HEK293 (cell line): Measurements from ENCODE around the gene PLK5.

Source experiments
- CTCF ChIA-PET: fragments of 350-600 bp; formaldehyde crosslinking; extraction: SDS; loops from one replicate; lab custom pipeline; 2021; ENCODE audit warnings: antibody characterized with exemption; lab: Yijun Ruan, JAX
- POLR2A ChIA-PET: fragments of 300-600 bp; formaldehyde crosslinking; extraction: SDS; loops from one replicate; lab custom pipeline; 2020; ENCODE audit warnings: antibody characterized with exemption, inconsistent platforms; lab: Yijun Ruan, JAX
- H3K27ac ChIP-seq: fragments of 200-500 bp; sonication (Bioruptor generic); 2 replicates; pipeline ENCODE4 v1.5.1; 2014; ENCODE audit warnings: low read depth, low read length, control low read depth, inconsistent platforms; ENCODE audit errors: extremely low read depth
- H3K36me3 ChIP-seq, 2 experiments: fragments of 200-500 bp in 1 of 2; sonication (Bioruptor generic) in 1 of 2; 1 replicate in 1 of 2; 2 replicates in 1 of 2; pipeline ENCODE4 v1.5.1; 2014 to 2017; ENCODE audit warnings: inconsistent platforms in 2 of 2, low read length in 2 of 2; ENCODE audit not compliant: control insufficient read depth in 2 of 2, insufficient read depth in 1 of 2
- H3K4me1 ChIP-seq: fragments of 200-500 bp; sonication (Bioruptor generic); 2 replicates; pipeline ENCODE4 v1.5.1; 2014; ENCODE audit warnings: mild to moderate bottlenecking, low read length, inconsistent platforms; ENCODE audit not compliant: control insufficient read depth, insufficient read depth
- H3K4me3 ChIP-seq: 2 replicates; pipeline ENCODE4 v1.5.1; 2011; ENCODE audit warnings: low read depth, mild to moderate bottlenecking, control low read depth, low read length, moderate library complexity
- H3K9me3 ChIP-seq: fragments of 200-500 bp; sonication (Bioruptor generic); 2 replicates; pipeline ENCODE4 v1.5.1; 2014; ENCODE audit warnings: low read depth, low read length, inconsistent platforms; ENCODE audit not compliant: control insufficient read depth, insufficient read depth
- GLIS2 ChIP-seq: fragments of 450-650 bp; formaldehyde crosslinking; IDR thresholded peaks from 2 replicates; pipeline ENCODE4 v1.5.1; 2016; ENCODE audit warnings: missing biosample characterization, missing genetic modification characterization
- SALL2 ChIP-seq: fragments of 450-650 bp; formaldehyde crosslinking; IDR thresholded peaks from 2 replicates; pipeline ENCODE4 v1.5.0; 2017; ENCODE audit warnings: missing biosample characterization, mild to moderate bottlenecking, missing genetic modification characterization, borderline replicate concordance
- YY2 ChIP-seq: fragments of 450-650 bp; formaldehyde crosslinking; IDR thresholded peaks from 2 replicates; pipeline ENCODE4 v1.5.1; 2016; ENCODE audit warnings: missing biosample characterization, missing genetic modification characterization
- ZBTB10 ChIP-seq: fragments of 450-650 bp; formaldehyde crosslinking; IDR thresholded peaks from 2 replicates; pipeline ENCODE4 v1.5.1; 2016; ENCODE audit warnings: missing biosample characterization, missing genetic modification characterization
- ZBTB6 ChIP-seq: fragments of 450-650 bp; formaldehyde crosslinking; IDR thresholded peaks from 2 replicates; pipeline ENCODE4 v1.5.1; 2017; ENCODE audit warnings: missing biosample characterization, missing genetic modification characterization
- ZEB2 ChIP-seq: fragments of 450-650 bp; formaldehyde crosslinking; IDR thresholded peaks from 2 replicates; pipeline ENCODE4 v1.5.1; 2016; ENCODE audit warnings: missing biosample characterization, missing genetic modification characterization
- ZNF10 ChIP-seq: fragments of 450-650 bp; formaldehyde crosslinking; IDR thresholded peaks from 2 replicates; pipeline ENCODE4 v1.5.1; 2017; ENCODE audit warnings: missing biosample characterization, missing genetic modification characterization
- ZNF157 ChIP-seq: fragments of 450-650 bp; formaldehyde crosslinking; IDR thresholded peaks from 2 replicates; pipeline ENCODE4 v1.5.1; 2016; ENCODE audit warnings: missing biosample characterization, missing genetic modification characterization
- ZNF221 ChIP-seq: fragments of 450-650 bp; formaldehyde crosslinking; IDR thresholded peaks from 2 replicates; pipeline ENCODE4 v1.5.1; 2017; ENCODE audit warnings: missing biosample characterization, missing genetic modification characterization, borderline replicate concordance
- ZNF280D ChIP-seq: fragments of 450-650 bp; formaldehyde crosslinking; IDR thresholded peaks from 2 replicates; pipeline ENCODE4 v1.5.1; 2016; ENCODE audit warnings: missing biosample characterization, missing genetic modification characterization
- ZNF529 ChIP-seq: fragments of 450-650 bp; formaldehyde crosslinking; IDR thresholded peaks from 2 replicates; pipeline ENCODE4 v1.5.1; 2017; ENCODE audit warnings: missing genetic modification characterization, missing biosample characterization; ENCODE audit not compliant: insufficient replicate concordance
- ZNF544 ChIP-seq: fragments of 450-650 bp; formaldehyde crosslinking; IDR thresholded peaks from 2 replicates; pipeline ENCODE4 v1.5.0; 2017; ENCODE audit warnings: missing biosample characterization, missing genetic modification characterization
- ZNF548 ChIP-seq: fragments of 450-650 bp; formaldehyde crosslinking; IDR thresholded peaks from 2 replicates; pipeline ENCODE4 v1.5.1; 2016; ENCODE audit warnings: missing biosample characterization, missing genetic modification characterization
- ZNF660 ChIP-seq: fragments of 450-650 bp; IDR thresholded peaks from 2 replicates; pipeline ENCODE4 v1.5.1; 2018; ENCODE audit warnings: missing biosample characterization, mild to moderate bottlenecking, missing genetic modification characterization
- ZNF664 ChIP-seq: fragments of 450-650 bp; formaldehyde crosslinking; IDR thresholded peaks from 2 replicates; pipeline ENCODE4 v1.5.1; 2016; ENCODE audit warnings: missing biosample characterization, missing genetic modification characterization
- ZNF707 ChIP-seq: fragments of 450-650 bp; formaldehyde crosslinking; IDR thresholded peaks from 2 replicates; pipeline ENCODE4 v1.5.1; 2016; ENCODE audit warnings: missing biosample characterization, missing genetic modification characterization
- ZNF768 ChIP-seq: fragments of 450-650 bp; formaldehyde crosslinking; IDR thresholded peaks from 2 replicates; pipeline ENCODE4 v1.5.1; 2018; ENCODE audit warnings: missing biosample characterization, mild to moderate bottlenecking, missing genetic modification characterization
- ZNF792 ChIP-seq: fragments of 450-650 bp; formaldehyde crosslinking; IDR thresholded peaks from 2 replicates; pipeline ENCODE4 v1.5.1; 2016; ENCODE audit warnings: missing biosample characterization, missing genetic modification characterization
- ZNF830 ChIP-seq: fragments of 450-650 bp; IDR thresholded peaks from 2 replicates; pipeline ENCODE4 v1.5.0; 2018; ENCODE audit warnings: missing biosample characterization, missing genetic modification characterization, low read depth, mild to moderate bottlenecking, moderate library complexity

Gene PLK5

DNA sequence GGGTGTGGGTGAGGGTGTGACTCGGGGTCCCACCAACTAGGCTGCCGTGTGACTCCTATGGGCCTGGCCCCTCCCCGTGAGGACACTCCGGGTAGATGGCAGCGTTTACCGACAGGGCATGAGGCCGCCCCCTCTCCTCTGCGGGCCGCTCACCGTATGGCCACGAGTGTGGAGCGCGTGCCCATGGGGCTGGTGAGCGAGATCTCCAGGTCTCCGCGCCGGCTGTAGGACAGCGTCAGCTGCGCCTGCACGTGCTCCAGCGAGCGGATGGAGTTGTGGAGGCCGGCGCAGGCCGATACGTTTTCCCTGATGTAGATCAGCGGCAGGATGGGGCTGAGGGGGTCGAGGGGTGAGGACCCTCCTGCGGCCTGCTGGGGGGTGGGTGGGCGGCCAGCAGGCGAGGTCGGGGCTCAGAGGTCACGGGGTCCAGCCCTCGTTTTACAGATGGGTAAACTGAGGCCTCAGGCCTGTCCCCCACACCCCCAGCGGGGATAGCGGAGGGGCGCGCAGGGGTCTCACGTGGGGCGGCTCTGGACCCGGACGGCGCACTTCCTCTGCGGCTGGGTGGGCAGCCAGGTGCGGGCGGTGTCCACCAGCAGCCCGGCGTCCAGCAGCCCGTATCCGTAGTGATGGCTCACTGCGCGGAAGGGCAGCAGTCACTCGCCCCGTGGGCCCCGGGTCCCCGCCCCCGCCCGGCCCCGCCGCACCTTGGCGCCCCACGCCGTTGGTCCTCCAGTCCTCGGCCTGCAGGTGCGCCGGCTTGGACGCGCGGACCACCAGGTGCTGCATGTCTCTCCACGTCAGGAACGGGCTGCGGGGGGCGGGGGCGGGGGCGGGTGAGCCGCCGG, 40.5 kb upstream of the PLK5 start:
- no peak for TF ChIP-seq ZNF664 (tag by site-specific recombination)
- TF ChIP-seq ZNF830: no peak
- no peak for TF ChIP-seq ZNF768 (tag by site-specific recombination)
- TF ChIP-seq ZNF221 (tag by site-specific recombination): no peak
- Histone ChIP-seq H3K9me3 (no peaks in the 10 kb centered on the region), H3K4me1 (no peaks in the 10 kb centered on the region), H3K4me3 (no peak overlapping the region), H3K27ac (no peak overlapping the region), H3K36me3 (no peaks in the 10 kb centered on the region; a peak in 1 of 3 replicates)
- CTCF ChIA-PET: no interaction called here
- POLR2A ChIA-PET: no interaction called here

DNA sequence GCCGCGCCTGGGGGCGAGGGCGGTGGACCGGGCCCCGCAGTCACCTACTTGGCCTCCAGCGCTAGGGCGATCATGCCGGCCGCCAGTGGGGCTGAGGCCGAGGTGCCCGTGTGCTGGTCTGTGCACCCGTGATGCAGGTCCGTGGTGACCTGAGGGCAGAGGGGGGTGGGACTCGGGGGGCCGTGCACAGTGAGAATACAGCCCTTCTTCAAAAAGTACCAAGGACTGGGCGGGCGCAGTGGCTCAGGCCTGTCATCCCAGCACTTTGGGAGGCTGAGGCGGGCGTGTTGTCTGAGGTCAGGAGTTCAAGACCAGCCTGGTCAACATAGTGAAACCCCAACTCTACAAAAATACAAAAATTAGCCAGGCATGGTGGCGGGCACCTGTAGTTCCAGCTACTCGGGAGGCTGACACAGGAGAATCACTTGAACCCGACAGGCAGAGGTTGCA, 39.9 kb upstream of the PLK5 start:
- TF ChIP-seq YY2 (tag by site-specific recombination) (no peak), SALL2 (no peak), ZNF157 (tag by site-specific recombination) (no peak), ZNF707 (no peak), ZNF544 (tag by site-specific recombination) (no peak), ZNF548 (tag by site-specific recombination) (no peak), ZNF280D (tag by site-specific recombination) (no peak)
- POLR2A ChIA-PET: no interaction called here
- H3K4me1 ChIP-seq: no peaks in the 10 kb centered on the region

DNA sequence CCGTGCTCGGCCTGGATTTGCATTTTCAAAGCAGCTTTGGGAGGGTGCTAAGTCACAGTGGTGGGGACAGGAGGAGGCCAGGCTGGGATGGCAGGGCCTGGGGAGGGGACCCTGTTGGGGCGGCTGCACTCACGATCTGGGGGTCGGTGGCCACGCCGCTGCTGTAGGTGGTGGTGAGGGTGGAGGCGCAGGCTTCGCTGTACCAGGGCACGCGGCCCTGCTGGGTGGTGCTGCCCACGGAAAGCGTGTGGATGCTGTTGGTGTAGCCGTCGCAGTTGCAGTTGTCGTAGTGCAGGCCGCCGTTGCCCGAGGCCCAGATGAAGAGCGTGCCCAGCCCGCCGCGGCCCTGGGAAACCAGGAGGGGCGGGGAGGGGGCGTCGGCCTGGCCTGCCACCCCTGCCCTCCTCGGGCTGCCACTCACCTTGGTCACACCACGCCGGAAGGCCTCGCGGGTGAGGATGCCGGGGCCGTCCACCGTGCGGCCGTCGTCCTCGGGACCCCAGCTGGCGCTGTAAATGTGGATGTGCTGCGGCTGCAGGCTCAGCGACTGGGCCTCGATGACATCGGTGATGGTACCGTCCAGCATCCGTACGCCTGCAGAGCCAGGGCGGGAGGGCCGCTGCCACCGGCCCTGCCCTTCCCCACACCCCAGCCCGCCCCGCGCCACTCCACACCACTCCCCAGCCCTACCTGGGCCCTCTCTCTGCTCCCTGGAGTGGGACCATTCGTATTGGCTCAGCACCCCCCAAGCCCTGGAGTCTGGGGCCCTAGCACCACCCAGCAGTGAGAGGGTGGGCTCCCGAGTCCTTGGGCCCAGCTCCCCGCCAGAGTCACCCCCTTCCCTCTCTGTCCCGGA, 36.9 kb upstream of the PLK5 start:
- H3K4me1 ChIP-seq: peaks cover 5% of the 10 kb centered on the region
- no peak overlapping the region for H3K4me3 ChIP-seq
- no peak overlapping the region for H3K27ac ChIP-seq
- ChIA-PET POLR2A (no interaction called here), CTCF (interaction anchor here (0.7 kb wide), 1 partner anchor 21 kb away, joined by 3 read pairs; no protein-coding TSS in a partner anchor)
- no peaks in the 10 kb centered on the region for H3K9me3 ChIP-seq
- no peaks in the 10 kb centered on the region; a peak in 1 of 3 replicates for H3K36me3 ChIP-seq
- TF ChIP-seq ZBTB6 (tag by site-specific recombination): no peak
- TF ChIP-seq GLIS2: no peak
- no peak for TF ChIP-seq ZNF660 (tag by site-specific recombination)
- TF ChIP-seq ZNF529: no peak
- TF ChIP-seq ZEB2 (tag by site-specific recombination): no peak
- no peak for TF ChIP-seq ZBTB10 (tag by site-specific recombination)
- no peak for TF ChIP-seq ZNF792 (tag by site-specific recombination)
- TF ChIP-seq ZNF280D (tag by site-specific recombination): no peak
- TF ChIP-seq ZNF10: no peak

More for the DNA sequence above, 39.9 kb upstream of the PLK5 start:
- Histone ChIP-seq H3K36me3 (no peaks in the 10 kb centered on the region; a peak in 1 of 3 replicates), H3K4me3 (no peak overlapping the region), H3K27ac (no peak overlapping the region), H3K9me3 (no peaks in the 10 kb centered on the region)
- CTCF ChIA-PET: no interaction called here
